H1 (cell line): ENCODE data around the gene NELL1. TPM values are rescaled to one million over a fixed set of nuclear protein-coding genes. Genes with fewer than 3 reads are reported as not detected.

Experiments used
- CTCF ChIA-PET: fragments of 300-600 bp; sonication (Branson Sonifier 250); formaldehyde crosslinking; loops from one replicate; lab custom pipeline; 2021; ENCODE audit not compliant: partially characterized antibody; lab: Charles Lee
- POLR2A ChIA-PET: fragments of 300-600 bp; sonication (Branson Sonifier 250); formaldehyde crosslinking; loops from one replicate; lab custom pipeline; 2021; ENCODE audit warnings: inconsistent platforms; ENCODE audit not compliant: partially characterized antibody; lab: Charles Lee
- DNase-seq, 2 experiments: peaks; one replicate each; pipeline versions ENCODE4 v3.0.0 to v3.0.0-alpha.2; 2010 to 2022; ENCODE audit warnings: low spot score in 2 of 2, low read depth in 1 of 2, mixed read lengths in 1 of 2
- FAIRE-seq: peaks from 2 replicates; lab custom pipeline; 2011; peaks lifted over from hg19 to GRCh38; lab: Jason Lieb, UNC
- H2AFZ ChIP-seq: 2 replicates; pipeline ENCODE4 v1.8.1; 2012; ENCODE audit warnings: low read length, inconsistent platforms
- H2AK5ac ChIP-seq: 2 replicates; pipeline ENCODE4 v1.6.1; 2013; ENCODE audit warnings: low read depth, low read length
- H2BK120ac ChIP-seq: replicated peaks from 2 replicates; pipeline ENCODE3; 2013; ENCODE audit warnings: low read depth, low read length, inconsistent platforms
- H2BK12ac ChIP-seq: 2 replicates; pipeline ENCODE4 v1.6.1; 2013; ENCODE audit warnings: low read depth, low read length
- H2BK15ac ChIP-seq: 2 replicates; pipeline ENCODE4 v1.6.1; 2013; ENCODE audit warnings: low read length
- H2BK20ac ChIP-seq: 2 replicates; pipeline ENCODE4 v1.6.1; 2013; ENCODE audit warnings: low read length
- H2BK5ac ChIP-seq: 2 replicates; pipeline ENCODE4 v1.6.1; 2013; ENCODE audit warnings: low read depth, low read length
- H3K14ac ChIP-seq: 2 replicates; pipeline ENCODE4 v1.6.1; 2013; ENCODE audit warnings: inconsistent platforms; ENCODE audit not compliant: insufficient read length
- H3K18ac ChIP-seq: 2 replicates; pipeline ENCODE4 v1.6.1; 2013; ENCODE audit warnings: low read length; ENCODE audit errors: extremely low read depth
- H3K23ac ChIP-seq: 2 replicates; pipeline ENCODE4 v1.6.1; 2013; ENCODE audit warnings: inconsistent platforms; ENCODE audit not compliant: insufficient read length
- H3K23me2 ChIP-seq: 2 replicates; pipeline ENCODE4 v1.6.1; 2013; ENCODE audit warnings: low read depth, low read length
- H3K27ac ChIP-seq: 2 replicates; pipeline ENCODE4 v1.6.1; 2011; ENCODE audit warnings: low read depth, low read length, inconsistent platforms
- H3K27me3 ChIP-seq, 4 experiments: replicated peaks in 1 of 4; 1 replicate in 1 of 4; 2 replicates in 3 of 4; pipeline versions ENCODE4 v1.6.1 to v1.8.1; 2011 to 2013; ENCODE audit warnings: low read length in 3 of 4, mild to moderate bottlenecking in 3 of 4, inconsistent platforms in 2 of 4, mixed read lengths in 2 of 4, moderate library complexity in 1 of 4; ENCODE audit not compliant: control insufficient read depth in 3 of 4, insufficient read depth in 3 of 4; ENCODE audit errors: extremely low read depth in 1 of 4
- H3K36me3 ChIP-seq, 4 experiments: 2 replicates each; pipeline versions ENCODE4 v1.6.1 to v1.8.1; 2011 to 2013; ENCODE audit warnings: mild to moderate bottlenecking in 4 of 4, low read length in 3 of 4, moderate library complexity in 2 of 4, control low read depth in 1 of 4, inconsistent platforms in 1 of 4; ENCODE audit not compliant: insufficient read depth in 4 of 4, control insufficient read depth in 2 of 4
- H3K4ac ChIP-seq: replicated peaks from 2 replicates; pipeline ENCODE3; 2013; ENCODE audit warnings: low read length, low read depth, mixed read lengths, inconsistent platforms; ENCODE audit not compliant: insufficient read length
- H3K4me1 ChIP-seq, 4 experiments: replicated peaks in 1 of 4; 1 replicate in 1 of 4; 2 replicates in 3 of 4; pipeline versions ENCODE4 v1.6.1 to v1.8.1; 2011 to 2013; ENCODE audit warnings: low read length in 3 of 4, inconsistent platforms in 2 of 4, mixed read lengths in 1 of 4; ENCODE audit not compliant: insufficient read depth in 4 of 4, control insufficient read depth in 3 of 4
- H3K4me2 ChIP-seq, 2 experiments: 2 replicates each; pipeline versions ENCODE4 v1.6.1 to v1.8.1; 2011 to 2013; ENCODE audit warnings: low read depth in 2 of 2, low read length in 2 of 2, control low read depth in 1 of 2, inconsistent platforms in 1 of 2, mild to moderate bottlenecking in 1 of 2; ENCODE audit not compliant: insufficient read depth in 1 of 2
- H3K4me3 ChIP-seq, 4 experiments: fragments of 200-600, 300-600 bp in 1 of 4; sonication (generic), shearing (Covaris generic), sonication (Bioruptor Twin) in 1 of 4; 2 replicates each; pipeline versions ENCODE4 v1.5.1 to v1.8.1; 2011 to 2016; ENCODE audit warnings: low read length in 4 of 4, low read depth in 3 of 4, control low read depth in 2 of 4, inconsistent platforms in 2 of 4, mild to moderate bottlenecking in 2 of 4, mixed read lengths in 1 of 4, moderate library complexity in 1 of 4; ENCODE audit not compliant: insufficient read depth in 2 of 4; ENCODE audit errors: extremely low read depth in 1 of 4
- H3K56ac ChIP-seq: replicated peaks from 2 replicates; pipeline ENCODE3; 2013; ENCODE audit warnings: low read depth, mild to moderate bottlenecking, mixed read lengths, low read length, inconsistent platforms; ENCODE audit not compliant: insufficient read length
- H3K79me1 ChIP-seq: 2 replicates; pipeline ENCODE4 v1.6.1; 2013; ENCODE audit warnings: low read depth, low read length, control low read depth
- H3K79me2 ChIP-seq, 2 experiments: 2 replicates each; pipeline versions ENCODE4 v1.6.1 to v1.8.1; 2012 to 2013; ENCODE audit warnings: low read length in 2 of 2, mild to moderate bottlenecking in 2 of 2, inconsistent platforms in 1 of 2; ENCODE audit not compliant: insufficient read depth in 2 of 2, control insufficient read depth in 1 of 2
- H3K9ac ChIP-seq, 4 experiments: replicated peaks in 1 of 4; 1 replicate in 1 of 4; 2 replicates in 3 of 4; pipeline versions ENCODE4 v1.6.1 to v1.8.1; 2011 to 2013; ENCODE audit warnings: low read depth in 3 of 4, low read length in 3 of 4, control low read depth in 2 of 4, mild to moderate bottlenecking in 2 of 4, moderate library complexity in 2 of 4, inconsistent platforms in 1 of 4; ENCODE audit errors: extremely low read depth in 1 of 4
- H3K9me3 ChIP-seq, 2 experiments: 2 replicates each; pipeline versions ENCODE4 v1.6.1 to v1.8.1; 2012 to 2013; ENCODE audit warnings: mild to moderate bottlenecking in 2 of 2, moderate library complexity in 2 of 2, control low read depth in 1 of 2, inconsistent platforms in 1 of 2, low read depth in 1 of 2, low read length in 1 of 2, mixed read lengths in 1 of 2; ENCODE audit not compliant: insufficient read depth in 2 of 2
- H4K20me1 ChIP-seq, 2 experiments: replicated peaks in 1 of 2; 2 replicates each; pipeline versions ENCODE3 to v1.8.1; 2011 to 2013; ENCODE audit warnings: inconsistent platforms in 2 of 2, low read length in 2 of 2, mild to moderate bottlenecking in 1 of 2; ENCODE audit not compliant: insufficient read depth in 2 of 2, control insufficient read depth in 1 of 2
- H4K5ac ChIP-seq: 2 replicates; pipeline ENCODE4 v1.6.1; 2013; ENCODE audit warnings: low read length, low read depth, mixed read lengths, inconsistent platforms; ENCODE audit not compliant: insufficient read length
- H4K8ac ChIP-seq: 2 replicates; pipeline ENCODE4 v1.8.0; 2013; ENCODE audit warnings: mild to moderate bottlenecking, moderate library complexity, low read length, inconsistent platforms; ENCODE audit not compliant: insufficient read depth; ENCODE audit errors: extremely low read depth
- H4K91ac ChIP-seq: replicated peaks from 2 replicates; pipeline ENCODE3; 2013; ENCODE audit warnings: low read length, mixed read lengths, inconsistent platforms; ENCODE audit not compliant: insufficient read length
- E2F6 ChIP-seq: IDR thresholded peaks from 2 replicates; pipeline ENCODE4 v1.6.1; 2012; ENCODE audit warnings: inconsistent platforms
- EZH2 ChIP-seq: fragments of 200-600 bp; sonication (generic); IDR thresholded peaks from 2 replicates; pipeline ENCODE4 v1.7.1; 2012; ENCODE audit warnings: low read depth, mild to moderate bottlenecking, moderate library complexity, low read length, inconsistent platforms; ENCODE audit not compliant: severe bottlenecking
- KDM5A ChIP-seq: fragments of 200-600 bp; IDR thresholded peaks from 2 replicates; pipeline ENCODE4 v1.7.1; 2012; ENCODE audit warnings: mild to moderate bottlenecking, low read length, inconsistent platforms, mixed read lengths
- NANOG ChIP-seq: IDR thresholded peaks from 2 replicates; pipeline ENCODE4 v1.6.1; 2011; ENCODE audit warnings: low read length, low read depth, mild to moderate bottlenecking, inconsistent platforms; ENCODE audit not compliant: insufficient read depth, poor library complexity, severe bottlenecking
- RAD21 ChIP-seq, 2 experiments: IDR thresholded peaks in 1 of 2; conservative IDR thresholded peaks in 1 of 2; 2 replicates each; pipeline ENCODE4 v1.6.1; 2011; ENCODE audit warnings: low read depth in 2 of 2, low read length in 2 of 2, improper control_type of control experiment in 1 of 2, inconsistent platforms in 1 of 2, mild to moderate bottlenecking in 1 of 2, moderate library complexity in 1 of 2
- RXRA ChIP-seq: IDR thresholded peaks from 2 replicates; pipeline ENCODE4 v1.6.1; 2011; ENCODE audit warnings: low read depth, mild to moderate bottlenecking, low read length, moderate library complexity; ENCODE audit not compliant: insufficient read depth
- TEAD4 ChIP-seq: IDR thresholded peaks from 2 replicates; pipeline ENCODE4 v1.6.1; 2012; ENCODE audit warnings: low read depth, low read length, inconsistent platforms, mixed read lengths
- WGBS, 2 experiments: shearing (Covaris generic) in 1 of 2; methylation state at CpG; one replicate each; pipeline versions ENCODE4 v1.1.6 to v1.1.7; 2013 to 2015; ENCODE audit warnings: low lambda C conversion rate in 2 of 2, mixed read lengths in 2 of 2, inconsistent platforms in 1 of 2, low coverage in 1 of 2, missing lambda C conversion rate in 1 of 2; ENCODE audit not compliant: insufficient replicate concordance in 2 of 2, insufficient coverage in 1 of 2, insufficient read length in 1 of 2; ENCODE audit errors: extremely low coverage in 1 of 2, missing lambda C conversion rate in 1 of 2; 5-methylcytosine and 5-hydroxymethylcytosine counted together
- polyA plus RNA-seq, 7 experiments: library from polyadenylated mRNA; depleted of rRNA in 3 of 7; stranded (reverse) in 5 of 7; unstranded in 2 of 7; fragments of >200 nt in 5 of 7; fragments of 200-250 nt in 2 of 7; gene quantifications; 1 replicate in 5 of 7; 2 replicates in 1 of 7; 4 replicates in 1 of 7; pipeline versions ENCODE4 v1.2.1 to v1.2.3, GENCODE V29; 2011 to 2013; ENCODE audit warnings: missing spikeins in 2 of 7, mixed read lengths in 2 of 7
- total RNA-seq: library from RNA; stranded (reverse); fragmentation: NEBNext Ultra II Directional; extraction: Animal tissue kit (Norgen Biotek cat#: 25700); gene quantifications from 2 replicates; pipeline ENCODE4 v1.2.1, GENCODE V29; 2021
- TF ChIP-seq, protein P1 (sequence below): IDR thresholded peaks from 2 replicates; pipeline ENCODE4 v1.6.1; 2011; ENCODE audit warnings: low read length, improper control_type of control experiment

NELL1 gene
- total and polyA plus RNA-seq, 2 of the 8 experiments (the other 6 are each of a cell fraction or from before 2014, with no cell fraction given) = 0.21 TPM; not detected in 1

- Histone ChIP-seq H2BK20ac (no peak overlapping the region), H3K27ac (no peak overlapping the region), H4K8ac (no peak overlapping the region), H3K56ac (no peak overlapping the region), H2BK5ac (no peak overlapping the region), H2AFZ (no peak overlapping the region), H3K4ac (no peak overlapping the region), H3K23me2 (no peaks in the 10 kb centered on the region; the same call in 1 of the 2 replicates), H4K20me1 (no peaks in the 10 kb centered on the region), H3K79me1 (no peaks in the 10 kb centered on the region), H3K14ac (no peak overlapping the region), H3K4me2 (no peak overlapping the region), H2BK12ac (no peak overlapping the region), H4K91ac (no peak overlapping the region), H3K23ac (no peak overlapping the region), H4K5ac (no peak overlapping the region), H3K18ac (no peak overlapping the region; the same call in 1 of the 2 replicates), H3K9me3 (no peaks in the 10 kb centered on the region), H3K36me3 (no peaks in the 10 kb centered on the region), H3K27me3 (no peaks in the 10 kb centered on the region), H3K4me3 (no peak overlapping the region), H3K4me1 (peaks cover 2 to 11% (median 8%) of the 10 kb centered on the region in 4 experiments; a peak in 6 of 7 replicates), H3K79me2 (no peaks in the 10 kb centered on the region), H2BK15ac (no peak overlapping the region), H3K9ac (no peak overlapping the region), H2BK120ac (no peak overlapping the region), H2AK5ac (no peak overlapping the region)
- no peak for DNase-seq
- ChIA-PET CTCF (interaction anchor here (0.6 to 2.0 kb wide), 6 partner anchors 10 to 1531 kb away, joined by 3 to 10 read pairs (median 3); no protein-coding TSS in a partner anchor), POLR2A (no interaction called here)
- FAIRE-seq = no peak
- TF ChIP-seq RXRA (no peak), RAD21 (IDR thresholded peaks at IDR 0.05 in 1 of 2, conservative IDR thresholded peaks at IDR 0.05 in 1 of 2; ENCODE audit: low read depth in 2 of 2, low read length in 2 of 2) (no peak), EZH2 (no peak), KDM5A (no peak), NANOG (no peak), E2F6 (no peak), TEAD4 (no peak)
- TF ChIP-seq, protein P1, sequence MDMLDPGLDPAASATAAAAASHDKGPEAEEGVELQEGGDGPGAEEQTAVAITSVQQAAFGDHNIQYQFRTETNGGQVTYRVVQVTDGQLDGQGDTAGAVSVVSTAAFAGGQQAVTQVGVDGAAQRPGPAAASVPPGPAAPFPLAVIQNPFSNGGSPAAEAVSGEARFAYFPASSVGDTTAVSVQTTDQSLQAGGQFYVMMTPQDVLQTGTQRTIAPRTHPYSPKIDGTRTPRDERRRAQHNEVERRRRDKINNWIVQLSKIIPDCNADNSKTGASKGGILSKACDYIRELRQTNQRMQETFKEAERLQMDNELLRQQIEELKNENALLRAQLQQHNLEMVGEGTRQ = no peak
- 87% methylated on average over 8 of the region's 8 CpGs; no CpG with 5 or more reads in 1 of the 2 experiments for WGBS, 2 experiments
Measured at GRCh38 chr11:20739107-20739506, 69.7 kb downstream of the NELL1 start.
